Parathyroid adenoma (tissue), 2 donors: ENCODE results near the gene SPNS2.

ENCODE experiments used
- H2AFZ ChIP-seq: fragments of 300-600 bp; sonication (generic); one replicate; pipeline ENCODE4 v1.7.0; 2017; ENCODE audit warnings: antibody characterized with exemption, mild to moderate bottlenecking
- H3K27ac ChIP-seq: fragments of 300-600 bp; sonication (generic); one replicate; pipeline ENCODE4 v1.7.0; 2017
- H3K27me3 ChIP-seq: fragments of 300-600 bp; sonication (generic); one replicate; pipeline ENCODE4 v1.7.0; 2017; ENCODE audit warnings: low read length; ENCODE audit not compliant: control insufficient read depth, insufficient read depth
- H3K36me3 ChIP-seq: fragments of 300-600 bp; sonication (generic); one replicate; pipeline ENCODE4 v1.7.0; 2017; ENCODE audit warnings: low read length; ENCODE audit not compliant: control insufficient read depth, insufficient read depth
- H3K4me1 ChIP-seq: fragments of 300-600 bp; sonication (generic); one replicate; pipeline ENCODE4 v1.7.0; 2017; ENCODE audit warnings: control low read depth
- H3K4me2 ChIP-seq: fragments of 300-600 bp; sonication (generic); one replicate; pipeline ENCODE4 v1.7.0; 2017; ENCODE audit warnings: low read length
- H3K4me3 ChIP-seq: fragments of 300-600 bp; sonication (generic); one replicate; pipeline ENCODE4 v1.7.0; 2017; ENCODE audit warnings: low read depth, low read length
- H3K79me2 ChIP-seq: fragments of 300-600 bp; sonication (generic); one replicate; pipeline ENCODE4 v1.7.0; 2017; ENCODE audit warnings: control low read depth
- H3K9ac ChIP-seq: fragments of 300-600 bp; sonication (generic); one replicate; pipeline ENCODE4 v1.7.0; 2017; ENCODE audit warnings: mild to moderate bottlenecking
- H3K9me3 ChIP-seq: fragments of 300-600 bp; sonication (generic); one replicate; pipeline ENCODE4 v1.7.0; 2017; ENCODE audit warnings: low read length; ENCODE audit not compliant: control insufficient read depth
- CTCF ChIP-seq: fragments of 300-600 bp; sonication (generic); IDR thresholded peaks from one replicate; pipeline ENCODE4 v1.7.0; 2017; ENCODE audit warnings: antibody characterized with exemption, mild to moderate bottlenecking
- donor health status: primary hyperparathyroidism.

The SPNS2 gene

DNA sequence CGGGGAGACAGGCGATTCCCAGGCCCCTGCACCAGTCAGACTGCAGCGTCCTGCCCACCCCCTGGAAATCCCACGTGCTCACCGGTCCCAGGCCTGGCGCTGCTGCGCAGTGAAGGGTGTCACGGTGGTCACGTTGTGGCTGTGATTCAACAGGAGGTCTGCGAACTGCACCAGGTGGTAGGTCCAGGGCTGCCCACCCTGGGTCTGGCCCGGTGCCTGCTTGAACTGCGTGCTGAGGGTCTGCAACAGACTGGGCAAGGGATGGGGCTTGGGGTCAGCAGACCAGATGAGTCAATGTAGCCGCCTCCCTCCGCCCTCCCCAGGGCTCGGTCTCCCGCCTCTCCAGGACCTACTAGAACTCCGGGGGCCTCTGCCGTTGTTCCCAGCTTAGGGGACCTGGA, 49.4 kb downstream of the SPNS2 start:
- Histone ChIP-seq H3K4me1 (no peaks in the 10 kb centered on the region), H3K27ac (no peak overlapping the region), H3K4me3 (no peak overlapping the region), H3K9me3 (no peaks in the 10 kb centered on the region), H3K36me3 (no peaks in the 10 kb centered on the region), H3K9ac (no peak overlapping the region), H2AFZ (no peak overlapping the region), H3K79me2 (no peaks in the 10 kb centered on the region), H3K4me2 (no peak overlapping the region), H3K27me3 (no peaks in the 10 kb centered on the region)
- no peak for TF ChIP-seq CTCF

DNA sequence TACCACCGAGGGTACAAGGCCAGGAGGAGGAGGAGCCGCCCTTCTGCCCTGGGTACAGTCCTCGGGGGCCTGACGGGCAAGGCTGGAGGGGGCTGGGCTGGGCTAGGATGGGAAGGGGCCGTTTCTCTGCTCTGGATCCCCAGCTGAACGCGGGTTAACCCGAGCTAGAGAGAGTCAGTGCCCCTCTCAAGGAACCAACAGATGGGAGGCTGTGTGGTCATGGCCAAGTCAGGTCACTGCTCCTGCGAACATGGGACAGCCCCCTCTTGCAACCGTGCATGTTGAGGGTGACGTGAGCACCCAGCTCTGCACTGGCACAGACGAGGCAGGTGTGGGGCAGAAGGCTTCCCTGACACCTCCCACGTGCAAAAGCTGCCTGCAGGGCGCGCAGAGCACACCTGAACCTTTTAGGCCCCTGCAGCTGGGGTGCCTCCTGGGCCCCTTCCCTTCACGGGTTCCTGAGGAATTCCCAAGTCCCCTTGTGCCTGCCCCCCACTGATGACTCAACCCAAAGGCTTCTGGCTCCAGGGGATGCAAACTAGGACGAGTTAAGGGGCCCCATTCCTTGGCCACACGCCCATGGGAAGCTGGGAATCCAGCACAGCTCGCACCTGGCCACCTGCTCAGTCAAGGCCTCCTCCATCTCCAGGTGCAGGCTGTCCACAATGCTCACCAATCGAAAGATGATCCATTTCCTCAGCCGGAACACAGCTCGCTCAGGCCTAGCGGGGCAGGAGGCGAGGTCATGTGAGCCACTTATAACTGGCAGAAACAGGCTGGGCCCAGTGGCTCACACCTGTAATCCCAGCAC, 50.2 kb downstream of the SPNS2 start:
- no peak overlapping the region for H3K4me3 ChIP-seq
- no peak overlapping the region for H3K9ac ChIP-seq
- no peaks in the 10 kb centered on the region for H3K4me1 ChIP-seq
- no peak overlapping the region for H2AFZ ChIP-seq
- TF ChIP-seq CTCF: no peak
- no peaks in the 10 kb centered on the region for H3K36me3 ChIP-seq
- no peaks in the 10 kb centered on the region for H3K9me3 ChIP-seq
- H3K79me2 ChIP-seq: no peaks in the 10 kb centered on the region
- no peaks in the 10 kb centered on the region for H3K27me3 ChIP-seq
- no peak overlapping the region for H3K4me2 ChIP-seq
- H3K27ac ChIP-seq: no peak overlapping the region

GRCh38 chr17:4549781-4550533, 51.3 kb downstream of the SPNS2 start:
- Histone ChIP-seq H3K4me1 (no peaks in the 10 kb centered on the region), H2AFZ (no peak overlapping the region), H3K4me3 (no peak overlapping the region), H3K27ac (no peak overlapping the region), H3K79me2 (no peaks in the 10 kb centered on the region), H3K9ac (no peak overlapping the region), H3K36me3 (no peaks in the 10 kb centered on the region), H3K4me2 (no peak overlapping the region), H3K9me3 (no peaks in the 10 kb centered on the region), H3K27me3 (no peaks in the 10 kb centered on the region)
- TF ChIP-seq CTCF: no peak

- Histone ChIP-seq H3K27me3 (no peaks in the 10 kb centered on the region), H3K27ac (no peak overlapping the region), H3K4me2 (no peak overlapping the region), H3K79me2 (no peaks in the 10 kb centered on the region), H3K9me3 (no peaks in the 10 kb centered on the region), H3K36me3 (no peaks in the 10 kb centered on the region), H3K4me1 (peaks cover 2% of the 10 kb centered on the region), H3K9ac (no peak overlapping the region), H3K4me3 (no peak overlapping the region), H2AFZ (no peak overlapping the region)
- no peak for TF ChIP-seq CTCF
These were observed 51.9 kb downstream of the SPNS2 start for GRCh38 chr17:4550534-4551039.
